Immature natural killer cell (primary cell): ENCODE results near the gene PHF12. TPM values are rescaled to one million over a fixed set of nuclear protein-coding genes. Genes with fewer than 3 reads are reported as not detected.
"Not testable (repeated sequence)": the region's sequence is repeated elsewhere in the genome, so short reads cannot be mapped to it uniquely, and the experiment has no call there.

ENCODE experiments used
- DNase-seq, 3 donors: peaks; one replicate each; pipeline ENCODE4 v3.0.0; 2022; ENCODE audit warnings: mixed read lengths in 1 of 3
- H3K27ac Mint-ChIP-seq, 6 donors: one replicate each; pipeline ENCODE4 v1.8.0; 2020; ENCODE audit warnings: mixed read lengths in 6 of 6, mild to moderate bottlenecking in 5 of 6, inconsistent platforms in 4 of 6, moderate library complexity in 3 of 6
- H3K27me3 Mint-ChIP-seq, 3 donors: one replicate each; pipeline ENCODE4 v1.8.0; 2020 to 2021; ENCODE audit warnings: low read depth in 3 of 3, mild to moderate bottlenecking in 3 of 3, mixed read lengths in 3 of 3, moderate library complexity in 3 of 3, inconsistent platforms in 1 of 3
- H3K36me3 Mint-ChIP-seq, 3 donors: one replicate each; pipeline ENCODE4 v1.8.0; 2020; ENCODE audit warnings: mixed read lengths in 3 of 3, inconsistent platforms in 2 of 3, mild to moderate bottlenecking in 2 of 3
- H3K4me1 Mint-ChIP-seq, 2 donors: one replicate each; pipeline ENCODE4 v1.8.0; 2020; ENCODE audit warnings: inconsistent platforms in 2 of 2, mild to moderate bottlenecking in 2 of 2, mixed read lengths in 2 of 2, moderate library complexity in 1 of 2
- H3K4me3 Mint-ChIP-seq, 5 donors: one replicate each; pipeline ENCODE4 v1.8.0; 2020; ENCODE audit warnings: mild to moderate bottlenecking in 5 of 5, mixed read lengths in 5 of 5, inconsistent platforms in 3 of 5, moderate library complexity in 3 of 5
- H3K9me3 Mint-ChIP-seq, 6 donors: one replicate each; pipeline ENCODE4 v1.8.0; 2020; ENCODE audit warnings: mild to moderate bottlenecking in 6 of 6, mixed read lengths in 6 of 6, inconsistent platforms in 4 of 6, moderate library complexity in 3 of 6
- polyA plus RNA-seq, 3 donors: library from polyadenylated mRNA; unstranded; fragments of 300-500 nt; fragmentation: Illumina TruSeq; gene quantifications; one replicate each; pipeline ENCODE4 v1.2.3, GENCODE V29; 2021

PHF12 gene
- polyA plus RNA-seq, 3 donors from 2014 or later, result 1.2 to 15.3 (median 3.9) TPM

GRCh38 chr17:28906706-28907438 is 44.4 kb downstream of the PHF12 start:
- Mint-ChIP-seq H3K36me3 (peaks cover 10 to 37% (median 18%) of the 10 kb centered on the region in 3 donors), H3K9me3 (no peaks in the 10 kb centered on the region), H3K27ac (peak overlapping the region in 5 of 6 donors; percentile 34 to 58 (median 46)), H3K4me3 (no peak overlapping the region), H3K27me3 (peaks cover 4 to 8% (median 5%) of the 10 kb centered on the region in 3 donors), H3K4me1 (peaks cover 11 to 19% of the 10 kb centered on the region in 2 donors)
- DNase-seq, result no peak

- H3K36me3 Mint-ChIP-seq, result peaks cover 10 to 37% (median 18%) of the 10 kb centered on the region in 3 donors
- peaks cover 15 to 25% of the 10 kb centered on the region in 2 donors for H3K4me1 Mint-ChIP-seq
- peaks cover 4 to 8% (median 5%) of the 10 kb centered on the region in 3 donors for H3K27me3 Mint-ChIP-seq
- no peak for DNase-seq
- peak overlapping the region in 2 of 6 donors; percentile 45 to 48 for H3K27ac Mint-ChIP-seq
- no peaks in the 10 kb centered on the region for H3K9me3 Mint-ChIP-seq
- H3K4me3 Mint-ChIP-seq, result no peak overlapping the region
These were observed 45.0 kb downstream of the PHF12 start for GRCh38 chr17:28906276-28906675.

GRCh38 chr17:28904800-28905199 is 46.5 kb downstream of the PHF12 start:
- Mint-ChIP-seq H3K36me3 (peaks cover 9 to 22% (median 15%) of the 10 kb centered on the region in 3 donors), H3K4me3 (no peak overlapping the region), H3K27ac (peak overlapping the region in 5 of 6 donors; percentile 8 to 78 (median 27)), H3K9me3 (no peaks in the 10 kb centered on the region), H3K27me3 (peaks cover 4 to 8% (median 5%) of the 10 kb centered on the region in 3 donors), H3K4me1 (peaks cover 23 to 31% of the 10 kb centered on the region in 2 donors)
- no peak for DNase-seq

- peaks cover 9 to 17% (median 9%) of the 10 kb centered on the region in 3 donors for H3K36me3 Mint-ChIP-seq
- not testable (repeated sequence) for DNase-seq, H3K9me3 Mint-ChIP-seq
These were observed 47.8 kb downstream of the PHF12 start for GRCh38 chr17:28903546-28903841.

GRCh38 chr17:28902819-28903545 is 48.3 kb downstream of the PHF12 start, which contains the start of gene DHRS13:
Gene DHRS13, minus strand, starts transcription at chr17:28903079. Its CDS starts 135 bp downstream, at chr17:28902944.
- peaks cover 34 to 46% of the 10 kb centered on the region in 2 donors for H3K4me1 Mint-ChIP-seq

More at GRCh38 chr17:28903546-28903841, 47.8 kb downstream of the PHF12 start:
- not testable (repeated sequence) for H3K27me3 Mint-ChIP-seq
- H3K27ac Mint-ChIP-seq, result peak overlapping the region; percentile 49 to 81 (median 78)
- peaks cover 30 to 43% of the 10 kb centered on the region in 2 donors for H3K4me1 Mint-ChIP-seq
- peak overlapping the region; percentile 63 to 89 (median 70) for H3K4me3 Mint-ChIP-seq

GRCh38 chr17:28901866-28902818 is 49.2 kb downstream of the PHF12 start:
- peaks cover 7 to 9% (median 8%) of the 10 kb centered on the region in 3 donors for H3K36me3 Mint-ChIP-seq
- peak in 1 of 3 donors; percentile 44 for DNase-seq
- peaks cover 4 to 12% (median 6%) of the 10 kb centered on the region in 3 donors for H3K27me3 Mint-ChIP-seq
- H3K4me1 Mint-ChIP-seq, result peaks cover 38 to 50% of the 10 kb centered on the region in 2 donors
- peak overlapping the region; percentile 81 to 97 (median 89) for H3K4me3 Mint-ChIP-seq
- H3K9me3 Mint-ChIP-seq, result no peaks in the 10 kb centered on the region
- peak overlapping the region; percentile 88 to 96 (median 92) for H3K27ac Mint-ChIP-seq

More at GRCh38 chr17:28902819-28903545, 48.3 kb downstream of the PHF12 start, which contains the start of gene DHRS13:
- peak within 1 kb of the TSS; percentile 88 to 96 (median 92) for H3K27ac Mint-ChIP-seq
- H3K4me3 Mint-ChIP-seq, result peak within 1 kb of the TSS; percentile 81 to 97 (median 89)
- H3K9me3 Mint-ChIP-seq, result no peaks in the 10 kb centered on the region
- peak; percentile 93 to 95 (median 94) for DNase-seq
- peaks cover 9 to 17% (median 9%) of the 10 kb centered on the region in 3 donors for H3K36me3 Mint-ChIP-seq
- peaks cover 4 to 8% (median 7%) of the 10 kb centered on the region in 3 donors for H3K27me3 Mint-ChIP-seq

- Mint-ChIP-seq H3K9me3 (no peaks in the 10 kb centered on the region), H3K27me3 (peaks cover 1 to 17% (median 6%) of the 10 kb centered on the region in 3 donors), H3K4me1 (peaks cover 46 to 59% of the 10 kb centered on the region in 2 donors), H3K36me3 (peaks cover 0 to 9% (median 0%) of the 10 kb centered on the region in 3 donors), H3K27ac (peak overlapping the region in 5 of 6 donors; percentile 88 to 96 (median 92)), H3K4me3 (peak overlapping the region in 4 of 5 donors; percentile 81 to 90 (median 89))
- DNase-seq, result no peak
These were observed 50.2 kb downstream of the PHF12 start for GRCh38 chr17:28900986-28901726.

- no peak for DNase-seq
- peaks cover 0 to 9% (median 0%) of the 10 kb centered on the region in 3 donors for H3K36me3 Mint-ChIP-seq
- H3K27me3 Mint-ChIP-seq, result peaks cover 1 to 17% (median 4%) of the 10 kb centered on the region in 3 donors
- H3K9me3 Mint-ChIP-seq, result no peaks in the 10 kb centered on the region
- H3K27ac Mint-ChIP-seq, result peak overlapping the region; percentile 53 to 93 (median 80)
- H3K4me1 Mint-ChIP-seq, result peaks cover 54 to 71% of the 10 kb centered on the region in 2 donors
- peak overlapping the region; percentile 30 to 73 (median 61) for H3K4me3 Mint-ChIP-seq
These were observed 52.0 kb downstream of the PHF12 start for GRCh38 chr17:28899212-28899815.

GRCh38 chr17:28898527-28898955 is 52.8 kb downstream of the PHF12 start:
- Mint-ChIP-seq H3K36me3 (peaks cover 0 to 9% (median 0%) of the 10 kb centered on the region in 3 donors), H3K9me3 (no peaks in the 10 kb centered on the region), H3K27ac (peak overlapping the region; percentile 91 to 98 (median 95)), H3K27me3 (peaks cover 1 to 15% (median 4%) of the 10 kb centered on the region in 3 donors), H3K4me3 (peak overlapping the region in 4 of 5 donors; percentile 29 to 93 (median 79)), H3K4me1 (peaks cover 58 to 68% of the 10 kb centered on the region in 2 donors)
- no peak for DNase-seq

GRCh38 chr17:28897769-28898526 is 53.4 kb downstream of the PHF12 start:
- DNase-seq, result no peak
- Mint-ChIP-seq H3K4me1 (peaks cover 60 to 68% of the 10 kb centered on the region in 2 donors), H3K9me3 (no peaks in the 10 kb centered on the region)

More at GRCh38 chr17:28897769-28898526, 53.4 kb downstream of the PHF12 start:
- peaks cover 1 to 15% (median 2%) of the 10 kb centered on the region in 3 donors for H3K27me3 Mint-ChIP-seq
- H3K4me3 Mint-ChIP-seq, result peak overlapping the region; percentile 88 to 93 (median 92)
- H3K36me3 Mint-ChIP-seq, result peaks cover 0 to 12% (median 0%) of the 10 kb centered on the region in 3 donors
- peak overlapping the region; percentile 91 to 98 (median 95) for H3K27ac Mint-ChIP-seq
